Neural progenitor cell (in vitro differentiated cells): ENCODE data around the gene EZH1.
A peak's percentile ranks its signal among the peaks of the same experiment; 100 is the strongest.

ENCODE experiments used
- EZH2 ChIP-seq: fragments of 200-600 bp; sonication (generic); IDR thresholded peaks from 2 replicates; pipeline ENCODE4 v1.6.1; 2017; ENCODE audit warnings: antibody characterized with exemption, mild to moderate bottlenecking, moderate library complexity
- EZH2phosphoT487 ChIP-seq: fragments of 200-600 bp; sonication (generic); IDR thresholded peaks from 2 replicates; pipeline ENCODE4 v1.6.1; 2017; ENCODE audit warnings: antibody characterized with exemption
- TF ChIP-seq, protein P1 (sequence below): fragments of 200-600 bp; sonication (generic); IDR thresholded peaks from 2 replicates; pipeline ENCODE4 v1.5.1; 2017; ENCODE audit warnings: antibody characterized with exemption, mild to moderate bottlenecking

- TF ChIP-seq, protein P1, sequence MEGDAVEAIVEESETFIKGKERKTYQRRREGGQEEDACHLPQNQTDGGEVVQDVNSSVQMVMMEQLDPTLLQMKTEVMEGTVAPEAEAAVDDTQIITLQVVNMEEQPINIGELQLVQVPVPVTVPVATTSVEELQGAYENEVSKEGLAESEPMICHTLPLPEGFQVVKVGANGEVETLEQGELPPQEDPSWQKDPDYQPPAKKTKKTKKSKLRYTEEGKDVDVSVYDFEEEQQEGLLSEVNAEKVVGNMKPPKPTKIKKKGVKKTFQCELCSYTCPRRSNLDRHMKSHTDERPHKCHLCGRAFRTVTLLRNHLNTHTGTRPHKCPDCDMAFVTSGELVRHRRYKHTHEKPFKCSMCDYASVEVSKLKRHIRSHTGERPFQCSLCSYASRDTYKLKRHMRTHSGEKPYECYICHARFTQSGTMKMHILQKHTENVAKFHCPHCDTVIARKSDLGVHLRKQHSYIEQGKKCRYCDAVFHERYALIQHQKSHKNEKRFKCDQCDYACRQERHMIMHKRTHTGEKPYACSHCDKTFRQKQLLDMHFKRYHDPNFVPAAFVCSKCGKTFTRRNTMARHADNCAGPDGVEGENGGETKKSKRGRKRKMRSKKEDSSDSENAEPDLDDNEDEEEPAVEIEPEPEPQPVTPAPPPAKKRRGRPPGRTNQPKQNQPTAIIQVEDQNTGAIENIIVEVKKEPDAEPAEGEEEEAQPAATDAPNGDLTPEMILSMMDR, result peak; percentile 63
- TF ChIP-seq EZH2phosphoT487 (no peak), EZH2 (no peak)
Measured at GRCh38 chr17:42673885-42674754, 70.7 kb downstream of the EZH1 start.
